ENCODE measurements around the gene HDLBP. TPM values are rescaled to one million over a fixed set of nuclear protein-coding genes. Genes with fewer than 3 reads are reported as not detected.
"Not testable (repeated sequence)": the region's sequence is repeated elsewhere in the genome, so short reads cannot be mapped to it uniquely, and the experiment has no call there.

The HDLBP gene
- total RNA-seq, 1 donor from 2014 or later = 826 TPM

DNA sequence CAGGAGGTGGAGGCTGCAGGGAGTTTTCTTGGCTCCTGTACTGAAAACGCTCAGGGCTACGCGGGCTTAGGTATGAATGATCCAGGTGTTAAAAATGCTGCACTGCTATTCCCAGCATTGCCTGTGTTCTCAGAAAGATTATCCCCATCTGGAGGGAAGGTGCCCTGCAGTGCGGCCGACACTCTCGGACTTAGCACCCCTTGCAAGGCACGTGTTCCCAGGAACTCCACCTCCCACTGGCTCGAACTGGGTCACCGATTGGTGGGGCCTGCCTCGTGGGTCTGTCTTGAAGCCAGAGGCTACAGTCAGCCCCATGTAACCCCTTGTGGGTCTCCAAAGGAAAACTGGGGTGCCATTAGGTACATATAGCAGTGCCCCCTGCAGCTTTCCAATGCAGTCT, 101.3 kb downstream of the HDLBP start:
- DNase-seq (ENCODE audit: low read depth) = no peak

DNA sequence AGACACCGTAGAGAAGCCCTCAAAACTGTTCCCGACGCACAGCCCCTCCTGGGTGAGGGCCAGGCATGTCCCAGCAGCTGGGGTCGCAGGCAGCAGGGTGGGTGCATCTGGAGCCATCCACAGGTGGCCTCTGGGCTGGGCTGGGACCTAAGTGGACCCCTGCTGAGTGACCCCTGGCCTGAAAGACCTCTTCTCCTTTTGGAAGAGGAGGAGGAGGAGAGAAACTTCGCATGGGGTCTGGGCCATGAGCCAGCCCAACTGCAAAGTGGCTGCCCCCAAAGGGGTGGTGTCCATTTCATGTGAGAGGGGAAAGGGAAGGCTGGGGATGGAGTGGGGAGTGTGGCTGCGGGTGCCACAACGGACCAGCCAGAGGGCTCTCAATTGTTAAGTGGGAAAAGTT, 101.9 kb downstream of the HDLBP start:
- DNase-seq (ENCODE audit: low read depth) = no peak

DNA sequence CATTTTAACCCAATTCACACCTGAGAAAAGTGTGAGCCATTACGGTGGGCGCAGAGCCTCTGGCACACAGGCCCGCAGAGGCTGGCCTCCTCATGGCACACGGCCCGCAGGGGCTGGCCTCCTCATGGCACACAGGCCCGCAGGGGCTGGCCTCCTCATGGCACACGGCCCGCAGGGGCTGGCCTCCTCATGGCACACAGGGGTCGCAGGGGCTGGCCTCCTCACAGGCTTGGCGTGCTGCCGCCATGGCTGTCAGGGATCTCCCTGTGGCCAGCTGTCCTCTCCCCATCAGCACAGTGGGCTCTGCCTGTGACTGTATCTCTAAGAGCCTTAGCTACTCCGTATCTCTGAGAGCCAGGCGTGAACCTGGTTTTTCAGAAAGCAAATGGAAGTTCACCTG, 102.4 kb downstream of the HDLBP start:
- DNase-seq (ENCODE audit: low read depth) = no peak

DNA sequence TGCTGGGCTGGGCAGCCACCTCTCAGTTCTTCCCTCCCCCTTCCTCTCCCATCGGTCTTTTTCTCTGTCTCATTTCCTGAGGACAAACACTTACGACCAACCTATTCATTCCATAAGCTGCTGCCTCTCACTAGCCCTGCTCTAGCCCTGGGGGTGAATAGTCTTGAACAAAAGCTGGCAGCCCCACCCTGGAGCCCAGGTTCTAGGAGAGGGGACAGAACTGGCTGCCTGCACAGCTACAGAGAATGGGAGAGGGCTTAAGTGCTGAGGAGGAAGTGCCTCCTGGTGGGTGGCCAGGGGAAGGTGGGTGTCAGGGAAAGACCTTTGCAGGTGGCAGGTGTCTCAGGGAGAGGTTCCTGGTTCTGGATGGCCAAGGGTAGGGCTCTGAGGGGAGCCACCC, 104.2 kb downstream of the HDLBP start:
- DNase-seq (ENCODE audit: low read depth) = no peak

DNA sequence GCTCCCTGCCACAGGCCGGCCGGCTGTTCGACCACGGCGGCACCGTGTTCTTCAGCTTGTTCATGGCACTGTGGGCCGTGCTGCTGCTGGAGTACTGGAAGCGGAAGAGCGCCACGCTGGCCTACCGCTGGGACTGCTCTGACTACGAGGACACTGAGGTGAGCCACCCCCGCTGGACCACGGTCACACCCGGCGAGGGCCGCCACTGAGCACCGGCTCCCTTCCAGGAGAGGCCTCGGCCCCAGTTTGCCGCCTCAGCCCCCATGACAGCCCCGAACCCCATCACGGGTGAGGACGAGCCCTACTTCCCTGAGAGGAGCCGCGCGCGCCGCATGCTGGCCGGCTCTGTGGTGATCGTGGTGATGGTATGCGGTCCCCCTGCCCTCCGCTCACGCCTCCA, 106.2 kb downstream of the HDLBP start:
- no peak for DNase-seq (ENCODE audit: low read depth)

GRCh38 chr2:241208058-241208457, 107.4 kb downstream of the HDLBP start:
- DNase-seq (ENCODE audit: low read depth) = no peak

DNA sequence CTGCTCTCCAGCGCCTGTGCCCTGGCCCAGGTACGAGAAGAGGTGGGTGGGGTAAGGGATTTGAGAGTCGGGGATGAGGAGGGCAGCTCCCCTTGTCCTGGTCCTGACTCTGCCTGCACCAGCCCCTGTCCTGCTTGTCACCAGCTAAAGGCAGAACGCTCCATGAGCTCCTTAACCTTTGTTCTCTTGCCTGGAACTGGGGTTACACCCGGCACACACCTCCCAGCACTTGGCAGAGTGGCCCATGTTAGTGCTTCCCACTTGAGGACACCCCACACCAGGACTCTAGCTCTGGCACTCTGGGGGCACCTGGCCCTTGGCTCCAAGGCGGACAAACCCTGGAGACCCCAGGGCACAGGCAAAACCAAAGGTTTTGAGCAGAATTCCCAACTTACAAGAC, 107.8 kb downstream of the HDLBP start:
- DNase-seq (ENCODE audit: low read depth) = no peak

- DNase-seq (ENCODE audit: low read depth) = no peak
These were observed 108.3 kb downstream of the HDLBP start for GRCh38 chr2:241207151-241207550.

DNA sequence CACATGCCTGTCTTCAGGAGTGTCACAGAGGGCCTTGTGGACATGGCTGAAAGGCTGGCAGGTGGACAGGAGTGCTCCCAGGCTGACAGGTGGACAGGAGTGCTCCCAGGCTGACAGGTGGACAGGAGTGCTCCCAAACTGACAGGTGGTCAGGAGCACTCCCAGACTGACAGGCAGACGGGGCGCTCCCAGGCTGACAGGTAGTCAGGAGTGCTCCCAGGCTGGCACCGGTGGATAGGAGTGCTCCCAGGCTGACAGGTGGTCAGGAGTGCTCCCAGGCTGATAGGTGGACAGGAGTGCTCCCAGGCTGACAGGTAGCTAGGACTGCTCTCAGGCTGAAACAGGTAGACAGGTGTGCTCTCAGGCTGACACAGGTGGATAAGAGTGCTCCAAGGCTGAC, 110.4 kb downstream of the HDLBP start:
- DNase-seq (ENCODE audit: low read depth) = no peak

DNA sequence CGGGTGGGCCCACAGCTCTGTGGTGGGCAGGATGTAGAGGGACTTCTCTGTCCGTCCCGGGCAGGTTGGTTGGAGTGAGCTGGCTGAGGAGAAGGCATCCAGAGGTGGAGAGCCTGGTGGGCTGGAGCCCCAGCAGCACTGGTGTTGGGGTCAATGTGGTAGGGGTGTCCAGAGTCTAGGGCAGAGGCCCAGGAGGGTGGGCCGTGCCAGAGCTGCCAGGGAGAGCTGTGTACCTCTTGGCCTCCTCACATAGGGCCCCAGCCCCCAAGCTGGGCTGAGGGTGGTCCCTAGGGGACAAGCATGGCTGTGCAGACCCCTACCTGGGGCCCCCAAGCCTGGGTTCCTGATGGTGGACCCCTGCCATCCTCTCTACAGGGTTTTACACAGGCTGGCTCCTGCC, 111.0 kb downstream of the HDLBP start:
- no peak for DNase-seq (ENCODE audit: low read depth)

- DNase-seq (ENCODE audit: low read depth) = no peak
These were observed 111.5 kb downstream of the HDLBP start for GRCh38 chr2:241204010-241204384.

DNA sequence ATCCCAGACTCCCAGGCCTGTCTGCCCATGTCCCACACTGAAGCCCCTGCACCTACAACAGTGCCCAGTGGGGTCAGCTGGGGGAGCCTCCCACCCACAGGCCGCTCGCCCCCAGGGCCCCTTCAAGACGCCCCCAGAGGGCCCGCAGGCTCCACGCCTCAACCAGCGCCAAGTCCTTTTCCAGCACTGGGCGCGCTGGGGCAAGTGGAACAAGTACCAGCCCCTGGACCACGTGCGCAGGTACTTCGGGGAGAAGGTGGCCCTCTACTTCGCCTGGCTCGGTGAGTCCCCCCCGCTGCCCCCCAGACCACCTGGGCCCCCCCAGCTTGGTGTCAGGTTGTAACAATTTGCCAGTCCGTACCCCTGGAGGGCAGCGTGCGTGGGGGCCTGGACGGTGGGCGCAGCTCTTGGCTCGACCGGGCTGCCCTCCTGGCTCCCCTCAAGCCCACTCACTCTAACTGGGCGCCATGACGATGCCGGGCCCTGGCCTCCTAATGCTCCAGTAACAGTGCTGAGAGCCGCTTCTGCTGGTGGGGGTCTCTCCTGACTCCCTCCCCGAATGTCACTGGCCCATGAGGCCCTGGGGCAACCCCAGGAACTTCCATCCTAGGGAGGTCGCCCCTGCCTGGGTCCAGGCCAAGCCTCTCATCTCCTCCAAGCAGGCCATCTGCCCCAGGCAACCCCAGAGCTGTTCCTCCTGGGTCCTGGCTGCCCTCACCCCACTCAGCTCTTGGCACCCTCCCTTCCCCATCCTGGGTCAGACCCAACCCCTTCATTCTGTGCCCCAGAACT, 112.1 kb downstream of the HDLBP start:
- no peak for DNase-seq (ENCODE audit: low read depth)

DNA sequence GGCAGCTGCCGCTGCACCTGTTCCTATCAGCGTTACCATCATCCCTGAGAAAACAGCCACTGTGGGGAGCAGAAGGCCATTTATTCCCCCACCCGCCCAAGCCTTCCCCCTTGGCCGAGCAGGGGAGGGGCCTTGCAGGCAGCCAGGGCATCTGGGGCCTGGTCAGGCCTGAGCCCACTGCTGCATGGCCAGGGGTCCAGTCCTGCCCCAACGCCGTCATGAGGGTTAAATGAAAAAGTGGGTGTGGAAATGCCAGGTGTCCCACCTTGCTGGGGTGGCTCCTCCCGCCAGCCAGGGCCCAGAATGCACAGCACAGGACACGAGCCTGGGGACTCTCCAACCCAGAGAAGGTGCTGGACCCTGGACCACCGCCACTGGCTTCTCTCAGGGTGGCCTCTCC, 112.8 kb downstream of the HDLBP start:
- DNase-seq (ENCODE audit: low read depth) = no peak

DNA sequence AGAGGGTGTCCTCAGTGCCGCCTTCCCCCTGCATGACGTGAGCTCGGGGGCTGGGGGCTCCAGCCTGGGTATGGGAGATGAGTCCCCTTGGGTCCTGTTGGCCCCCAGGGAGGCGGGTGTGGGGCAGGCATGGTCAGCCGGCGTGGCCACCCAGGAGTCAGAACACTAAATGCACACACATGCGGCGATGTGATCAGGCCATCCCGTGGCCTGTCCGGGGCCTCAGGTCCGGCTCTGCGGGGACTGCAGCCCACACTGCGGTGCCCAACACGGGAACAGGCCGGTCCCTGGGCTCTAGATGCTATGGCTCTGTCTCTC, 113.2 kb downstream of the HDLBP start:
- no peak for DNase-seq (ENCODE audit: low read depth)

GRCh38 chr2:241201445-241202267, 113.8 kb downstream of the HDLBP start:
- DNase-seq (ENCODE audit: low read depth) = no peak

- DNase-seq (ENCODE audit: low read depth) = no peak
These were observed 114.6 kb downstream of the HDLBP start for GRCh38 chr2:241200822-241201395.

DNA sequence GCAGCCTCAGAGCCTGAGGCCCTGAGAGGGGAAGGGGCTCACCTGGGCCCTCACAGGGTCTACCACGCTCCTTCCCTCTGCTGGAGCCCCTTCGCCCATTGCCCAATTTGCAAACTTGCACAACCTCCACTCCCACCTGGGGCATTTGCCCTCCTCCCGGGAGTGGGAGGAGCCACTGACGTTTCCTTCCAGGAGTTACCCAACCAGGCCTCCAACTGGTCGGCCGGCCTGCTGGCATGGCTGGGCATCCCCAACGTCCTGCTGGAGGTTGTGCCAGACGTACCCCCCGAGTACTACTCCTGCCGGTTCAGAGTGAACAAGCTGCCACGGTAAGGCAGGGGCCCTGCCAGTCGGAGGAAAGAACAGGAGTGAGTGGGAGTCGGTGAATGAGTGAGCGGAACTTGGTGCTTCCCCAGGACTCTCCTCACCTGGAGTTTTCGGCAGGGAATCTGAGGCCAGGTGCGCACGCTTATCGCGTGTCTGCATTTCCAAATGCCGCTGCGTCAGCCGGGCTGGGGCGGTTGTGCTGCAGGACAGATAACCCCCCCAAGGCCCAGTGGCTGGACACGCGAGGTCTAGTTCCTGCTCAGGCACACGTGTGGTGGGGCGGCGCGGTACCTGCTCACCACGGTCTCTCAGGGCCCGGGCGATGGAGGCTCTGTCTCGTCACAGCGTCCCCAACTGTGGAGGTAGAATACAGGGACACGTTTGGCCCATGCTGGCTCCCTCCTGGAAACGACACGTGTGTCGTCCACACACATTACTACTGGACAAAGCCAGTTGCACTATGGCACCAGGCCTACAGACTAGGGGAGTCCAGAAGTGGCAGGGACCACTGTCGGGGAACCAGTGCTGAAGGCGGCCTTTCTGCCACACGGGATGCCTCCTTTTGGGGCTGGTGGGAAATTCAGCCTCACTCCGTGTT, 115.3 kb downstream of the HDLBP start:
- DNase-seq (ENCODE audit: low read depth) = no peak

GRCh38 chr2:241199286-241199685, 116.2 kb downstream of the HDLBP start:
- DNase-seq (ENCODE audit: low read depth) = no peak

DNA sequence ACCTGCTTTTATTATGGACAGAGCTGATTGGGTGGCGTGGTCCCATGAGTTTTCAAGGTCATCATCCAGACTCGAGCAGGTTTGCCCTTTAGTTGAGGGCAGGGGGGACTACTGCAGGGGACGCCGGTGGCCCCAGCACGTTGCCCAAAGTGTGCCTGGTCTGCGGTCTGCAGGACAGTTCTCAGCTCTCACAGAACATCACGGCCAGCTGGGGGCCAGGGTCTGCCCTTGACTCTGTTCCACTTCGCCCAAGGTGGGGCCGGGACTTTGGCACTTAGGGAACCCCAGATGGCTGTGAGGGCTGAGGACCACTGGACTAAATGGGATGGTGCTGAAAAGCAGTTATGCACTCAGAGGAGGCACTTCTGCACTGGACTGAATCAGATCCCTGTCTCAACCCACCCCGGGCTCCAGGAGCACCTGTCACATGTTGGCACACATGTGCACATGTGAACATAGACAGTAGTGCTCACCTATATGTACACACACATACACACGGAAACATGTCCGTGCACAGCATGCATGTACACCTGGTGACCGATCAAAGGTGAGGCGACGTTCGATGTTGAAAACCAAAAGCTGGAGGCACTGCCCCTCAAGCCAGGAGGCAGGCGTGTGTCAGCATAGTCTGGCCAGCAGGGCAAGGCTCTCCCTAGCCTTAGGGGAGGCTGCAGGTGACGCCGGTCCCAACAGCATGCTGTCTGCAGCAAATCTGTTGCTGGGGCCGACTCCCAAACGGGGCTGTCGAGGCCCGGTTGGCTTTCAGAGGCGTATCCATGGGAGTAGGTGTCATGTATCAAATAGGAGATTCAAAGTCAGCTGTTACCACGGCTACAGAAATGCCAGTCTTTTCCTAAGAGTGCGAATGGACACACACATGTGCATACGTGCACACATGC, 116.8 kb downstream of the HDLBP start:
- DNase-seq (ENCODE audit: low read depth) = no peak

DNA sequence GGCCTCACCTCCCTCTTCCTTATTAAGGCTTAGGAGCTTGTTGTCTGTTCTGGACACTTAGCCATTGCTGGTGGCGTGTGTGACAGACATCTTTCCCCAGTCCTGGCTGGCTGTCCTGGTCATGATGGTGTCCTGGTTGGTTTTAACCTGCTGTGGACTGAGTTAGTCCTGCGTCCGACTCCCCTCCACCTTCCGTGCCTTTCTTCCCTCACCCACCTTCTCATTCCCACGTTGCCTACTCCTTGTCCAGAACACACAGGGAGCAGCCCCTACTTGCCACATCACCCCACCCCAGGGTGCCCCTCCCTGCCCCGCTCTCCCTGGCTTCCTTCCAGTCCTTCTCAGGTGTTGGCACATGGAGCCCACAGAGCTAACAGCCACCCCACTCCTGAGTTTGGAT, 117.5 kb downstream of the HDLBP start:
- DNase-seq (ENCODE audit: low read depth) = no peak

- DNase-seq (ENCODE audit: low read depth) = not testable (repeated sequence)
These were observed 118.2 kb downstream of the HDLBP start for GRCh38 chr2:241197246-241197645.

Data from renal cortical epithelial cell (primary cell).